ENCODE measurements around the gene HELB.

DNA sequence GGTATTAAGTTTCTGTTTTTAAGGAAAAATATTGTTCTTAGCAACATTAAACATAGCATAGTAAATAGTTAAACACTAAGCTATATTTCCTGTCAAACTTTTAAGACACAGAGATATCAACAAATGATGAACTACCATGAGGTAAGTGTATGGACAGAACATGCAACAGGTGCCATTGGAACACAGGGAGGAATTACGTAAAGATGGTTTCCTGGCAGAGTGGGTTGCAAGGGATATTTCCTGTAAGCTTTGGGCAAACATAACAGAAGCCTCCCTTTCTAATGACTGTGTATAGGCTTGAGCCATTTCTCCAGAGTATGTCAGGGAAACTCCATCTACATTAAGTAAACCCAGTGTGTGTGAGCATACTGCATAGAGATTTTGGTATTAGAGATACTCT, 31.7 kb upstream of the HELB start:
- TF ChIP-seq POLR2A (IDR thresholded peaks at IDR 0.05) (no peak), EP300 (IDR thresholded peaks at IDR 0.05) (no peak)
- TF ChIP-seq, protein P1, sequence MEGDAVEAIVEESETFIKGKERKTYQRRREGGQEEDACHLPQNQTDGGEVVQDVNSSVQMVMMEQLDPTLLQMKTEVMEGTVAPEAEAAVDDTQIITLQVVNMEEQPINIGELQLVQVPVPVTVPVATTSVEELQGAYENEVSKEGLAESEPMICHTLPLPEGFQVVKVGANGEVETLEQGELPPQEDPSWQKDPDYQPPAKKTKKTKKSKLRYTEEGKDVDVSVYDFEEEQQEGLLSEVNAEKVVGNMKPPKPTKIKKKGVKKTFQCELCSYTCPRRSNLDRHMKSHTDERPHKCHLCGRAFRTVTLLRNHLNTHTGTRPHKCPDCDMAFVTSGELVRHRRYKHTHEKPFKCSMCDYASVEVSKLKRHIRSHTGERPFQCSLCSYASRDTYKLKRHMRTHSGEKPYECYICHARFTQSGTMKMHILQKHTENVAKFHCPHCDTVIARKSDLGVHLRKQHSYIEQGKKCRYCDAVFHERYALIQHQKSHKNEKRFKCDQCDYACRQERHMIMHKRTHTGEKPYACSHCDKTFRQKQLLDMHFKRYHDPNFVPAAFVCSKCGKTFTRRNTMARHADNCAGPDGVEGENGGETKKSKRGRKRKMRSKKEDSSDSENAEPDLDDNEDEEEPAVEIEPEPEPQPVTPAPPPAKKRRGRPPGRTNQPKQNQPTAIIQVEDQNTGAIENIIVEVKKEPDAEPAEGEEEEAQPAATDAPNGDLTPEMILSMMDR (IDR thresholded peaks at IDR 0.05), result no peak
